HG03558 (cell line): Measurements from ENCODE around the gene TMED4.

Experiments used
- ATAC-seq: cut with Tn5 transposase; IDR thresholded peaks from one replicate; pipeline ENCODE4 v1.9.1; 2021; ENCODE audit warnings: moderate number of reproducible peaks; ENCODE audit not compliant: unreplicated experiment; ENCODE audit errors: extremely low read depth

The TMED4 gene

GRCh38 chr7:44581879-44582603, at the start of gene TMED4:
Gene TMED4 (minus strand): TSS chr7:44582231. CDS start chr7:44582206, 25 bp downstream.
- peak; percentile 69 for ATAC-seq

GRCh38 chr7:44631458-44632115, 49.6 kb upstream of the TMED4 start:
- ATAC-seq: no peak

GRCh38 chr7:44630792-44631457, 48.9 kb upstream of the TMED4 start:
- no peak for ATAC-seq

- no peak for ATAC-seq
Measured at GRCh38 chr7:44629829-44630522, 47.9 kb upstream of the TMED4 start.

- no peak for ATAC-seq
Measured at GRCh38 chr7:44626620-44627019, 44.6 kb upstream of the TMED4 start.

DNA sequence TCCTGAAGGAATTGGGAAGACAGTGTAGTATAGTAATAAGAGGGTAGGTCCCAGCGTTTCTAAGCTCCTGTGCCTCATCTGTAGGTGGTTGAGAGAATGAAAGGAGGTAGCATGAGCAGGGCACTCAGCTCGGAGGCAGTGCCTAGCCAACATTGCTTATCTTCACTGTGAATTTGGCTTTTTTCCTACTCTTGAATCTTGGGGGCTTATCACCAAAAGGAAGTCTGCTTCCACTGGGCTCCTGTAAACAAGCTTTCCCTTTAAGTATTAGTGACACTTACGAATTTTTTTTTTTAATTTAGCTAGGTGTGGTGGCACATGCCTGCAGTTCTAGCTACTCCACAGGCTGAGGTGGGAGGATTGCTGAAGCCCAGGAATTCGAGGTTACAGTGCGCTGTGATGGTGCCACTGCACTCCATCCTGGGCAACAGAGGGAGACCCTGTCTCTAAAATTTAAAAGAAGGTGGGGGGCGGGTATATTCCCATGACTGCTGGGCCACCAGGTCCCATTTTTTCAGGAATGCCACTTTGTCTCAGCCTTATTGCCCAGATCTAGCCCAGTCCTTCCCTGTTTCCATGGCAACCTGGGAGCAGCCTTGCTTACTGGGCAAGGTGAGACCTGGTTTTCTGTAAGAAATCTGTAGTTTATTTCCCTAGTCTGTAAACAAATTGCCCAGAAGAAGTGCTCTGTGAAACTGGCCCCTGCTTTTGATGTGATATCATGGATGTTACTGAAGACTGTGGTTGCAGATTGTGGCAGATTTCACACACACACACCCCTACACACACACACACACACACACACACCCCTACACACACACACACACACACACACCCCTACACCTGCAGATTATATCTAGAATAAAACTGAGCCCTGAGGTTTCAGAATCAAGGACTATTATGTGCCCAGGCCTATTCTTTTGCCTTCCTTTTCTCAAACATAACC, 43.8 kb upstream of the TMED4 start:
- ATAC-seq: no peak

GRCh38 chr7:44624318-44624717, 42.3 kb upstream of the TMED4 start:
- no peak for ATAC-seq

DNA sequence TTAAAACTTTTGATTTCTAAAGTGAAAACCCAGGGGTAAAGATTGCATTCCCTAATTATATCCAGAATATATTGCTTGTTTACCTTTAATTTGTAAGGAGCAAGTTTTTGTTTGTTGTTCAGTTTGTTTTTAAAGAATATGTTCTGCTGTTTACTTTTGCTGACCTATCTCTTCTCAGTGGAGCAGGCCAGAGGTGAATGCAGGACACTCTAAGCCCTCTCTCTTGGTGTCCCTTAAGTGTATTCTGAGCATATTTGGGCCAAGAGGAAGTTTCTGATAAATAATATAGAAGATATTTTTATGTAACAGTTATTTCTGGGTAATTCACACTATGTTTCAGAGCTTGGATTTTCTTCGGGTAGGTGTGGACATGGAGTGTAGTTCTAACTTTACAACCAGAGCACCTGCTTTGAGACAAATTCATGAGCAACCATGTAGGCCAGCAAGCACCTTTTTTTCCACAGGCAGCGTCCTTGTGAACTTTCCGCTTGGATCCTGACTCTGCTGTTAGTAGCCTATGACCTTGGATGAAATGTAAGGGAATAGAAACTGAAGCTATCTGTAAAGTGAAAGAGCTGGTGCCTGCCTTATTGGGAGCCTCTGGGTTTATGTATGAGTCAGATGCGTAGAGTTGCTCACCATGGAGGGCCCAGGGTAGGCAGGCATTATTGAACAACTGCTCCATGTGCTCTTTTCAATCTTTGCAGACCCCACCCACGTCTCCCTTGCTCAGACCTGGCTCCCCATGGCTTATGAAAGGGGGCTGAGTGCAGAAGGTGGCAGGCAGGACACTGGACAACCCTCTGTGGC, 40.5 kb upstream of the TMED4 start:
- no peak for ATAC-seq

- ATAC-seq: no peak
Measured at GRCh38 chr7:44621750-44622103, 39.7 kb upstream of the TMED4 start.

DNA sequence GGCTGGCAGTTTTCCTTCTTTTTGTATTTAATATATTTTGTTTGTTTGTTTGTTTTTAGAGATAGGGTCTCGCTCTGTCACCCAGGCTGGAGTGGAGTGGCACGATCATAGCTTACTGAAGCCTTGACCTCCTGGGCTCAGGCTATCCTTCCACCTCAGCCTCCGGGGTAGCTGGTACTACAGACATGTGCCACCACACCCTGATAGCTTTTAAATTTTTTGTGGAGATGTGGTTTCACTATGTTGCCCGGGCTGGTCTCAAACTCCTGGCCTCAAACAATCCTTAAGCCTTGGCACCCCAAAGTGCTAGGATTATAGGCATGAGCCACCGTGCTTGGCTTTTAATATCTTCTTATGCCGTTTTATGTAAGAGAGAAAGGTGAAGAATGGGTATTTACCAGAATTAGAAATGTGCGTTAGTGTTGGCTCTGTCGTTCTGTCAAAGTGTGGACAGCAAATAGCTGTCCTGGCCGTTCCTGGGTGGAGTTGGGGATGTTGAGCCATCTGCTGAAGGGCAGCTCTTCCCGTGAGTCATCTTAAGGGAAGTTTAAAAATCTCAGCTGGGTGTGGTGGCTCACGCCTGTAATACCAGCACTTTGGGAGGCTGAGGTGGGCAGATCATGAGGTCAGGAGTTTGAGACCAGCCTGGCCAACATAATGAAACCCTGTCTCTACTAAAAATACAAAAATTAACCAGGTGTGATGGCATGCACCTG, 39.2 kb upstream of the TMED4 start:
- no peak for ATAC-seq

DNA sequence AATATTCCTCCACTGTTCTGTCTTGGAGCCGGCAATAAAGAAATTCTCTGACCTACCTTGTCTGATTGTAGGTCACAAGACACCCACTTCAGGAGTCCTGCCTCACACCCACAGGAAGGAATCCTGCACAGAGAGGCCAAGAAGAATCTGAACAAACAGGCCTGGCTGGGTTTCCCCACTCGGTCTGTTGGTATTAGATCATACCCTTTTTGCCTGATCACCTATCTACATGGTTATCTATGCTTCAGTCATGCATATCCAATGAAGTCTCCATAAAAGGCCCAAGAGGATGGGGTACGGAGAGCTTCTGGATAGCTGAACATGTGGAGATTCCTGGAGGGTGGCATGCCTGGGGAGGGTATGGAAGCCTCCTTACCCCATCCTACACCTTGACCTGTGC, 36.7 kb upstream of the TMED4 start:
- no peak for ATAC-seq

DNA sequence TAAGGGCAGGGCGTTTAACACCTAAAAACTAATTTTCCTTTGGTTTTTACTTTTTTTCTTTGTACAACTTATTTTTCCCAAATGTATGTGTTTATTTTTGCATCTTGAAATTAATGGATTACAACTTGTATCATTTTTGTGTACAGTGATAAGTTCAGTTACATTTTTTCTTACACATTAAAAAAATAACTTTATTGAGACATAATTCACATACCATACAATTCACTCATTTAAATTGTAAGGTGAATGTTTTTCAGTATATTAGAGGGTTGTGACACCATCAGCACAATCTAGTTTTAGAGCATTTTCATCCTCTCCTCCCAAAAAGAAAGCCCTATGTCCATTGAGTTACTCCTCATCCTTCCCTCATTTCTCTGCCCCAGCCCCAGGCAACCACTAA, 36.0 kb upstream of the TMED4 start:
- no peak for ATAC-seq

GRCh38 chr7:44617225-44617890, 35.3 kb upstream of the TMED4 start:
- ATAC-seq: no peak

- no peak for ATAC-seq
Measured at GRCh38 chr7:44616545-44616944, 34.5 kb upstream of the TMED4 start.

DNA sequence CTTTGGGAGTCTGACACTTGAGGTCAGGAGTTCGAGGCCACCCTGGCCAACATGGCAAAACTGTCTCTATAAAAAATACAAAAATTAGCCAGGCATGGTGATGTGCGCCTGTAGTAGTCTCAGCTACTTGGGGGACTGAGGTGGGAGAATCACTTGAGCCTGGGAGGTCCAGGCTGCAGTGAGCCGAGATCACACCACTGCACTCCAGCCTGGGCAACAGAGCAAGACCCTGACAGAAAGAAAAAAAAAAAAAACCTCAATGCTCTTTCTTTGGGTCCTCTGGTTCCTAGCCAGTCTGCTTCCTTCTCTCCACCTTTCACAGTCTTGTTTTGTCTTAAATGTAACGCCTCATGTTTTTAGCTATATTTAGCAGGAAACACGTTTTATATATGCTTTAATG, 33.8 kb upstream of the TMED4 start:
- ATAC-seq: no peak

- ATAC-seq: no peak
Measured at GRCh38 chr7:44615149-44615611, 33.1 kb upstream of the TMED4 start.

- no peak for ATAC-seq
Measured at GRCh38 chr7:44609829-44610228, 27.8 kb upstream of the TMED4 start.
